ENCODE measurements around the gene SEMA3A. TPM values are rescaled to one million over a fixed set of nuclear protein-coding genes. Genes with fewer than 3 reads are reported as not detected.

SEMA3A gene
- total RNA-seq, 1 donor from 2014 or later, result 0.75 TPM

GRCh38 chr7:84196084-84196503 is 1.5 kb upstream of the SEMA3A start:
- Histone ChIP-seq H3K4me3 (peak overlapping the region in 1 of 2 donors; percentile 61), H3K36me3 (no peaks in the 10 kb centered on the region), H3K27me3 (no peaks in the 10 kb centered on the region), H3K9me3 (no peaks in the 10 kb centered on the region), H3K4me1 (no peaks in the 10 kb centered on the region), H3K27ac (no peak overlapping the region)
- no peak for TF ChIP-seq CTCF (IDR thresholded peaks at IDR 0.05)
- intact Hi-C loops (cut with DNase I), result no loop called here
- no peak for DNase-seq (ENCODE audit: low spot score in 2 of 2)

GRCh38 chr7:84195295-84196060 is 889 bp upstream of the SEMA3A start:
- DNase-seq (ENCODE audit: low spot score in 2 of 2), result no peak
- H3K27ac ChIP-seq, result no peak overlapping the region

GRCh38 chr7:84193747-84194146 is 842 bp downstream of the SEMA3A start:
- H3K27ac ChIP-seq, result no peak overlapping the region
- intact Hi-C loops (cut with DNase I), result no loop called here
- H3K4me3 ChIP-seq, result no peak overlapping the region

More at GRCh38 chr7:84195295-84196060, 889 bp upstream of the SEMA3A start:
- no peak for TF ChIP-seq CTCF (IDR thresholded peaks at IDR 0.05)
- intact Hi-C loops (cut with DNase I), result no loop called here
- no peaks in the 10 kb centered on the region for H3K9me3 ChIP-seq
- H3K4me3 ChIP-seq, result peak overlapping the region; percentile 46 to 61
- no peaks in the 10 kb centered on the region for H3K36me3 ChIP-seq
- H3K4me1 ChIP-seq, result no peaks in the 10 kb centered on the region
- no peaks in the 10 kb centered on the region for H3K27me3 ChIP-seq

GRCh38 chr7:84191842-84192241 is 2.7 kb downstream of the SEMA3A start:
- no peak overlapping the region for H3K4me3 ChIP-seq
- intact Hi-C loops (cut with DNase I), result no loop called here
- H3K36me3 ChIP-seq, result no peaks in the 10 kb centered on the region
- no peak overlapping the region for H3K27ac ChIP-seq
- no peak for TF ChIP-seq CTCF (IDR thresholded peaks at IDR 0.05)
- H3K4me1 ChIP-seq, result no peaks in the 10 kb centered on the region
- no peaks in the 10 kb centered on the region for H3K27me3 ChIP-seq
- H3K9me3 ChIP-seq, result no peaks in the 10 kb centered on the region
- no peak for DNase-seq (ENCODE audit: low spot score in 2 of 2)

More at GRCh38 chr7:84193747-84194146, 842 bp downstream of the SEMA3A start:
- Histone ChIP-seq H3K36me3 (no peaks in the 10 kb centered on the region), H3K27me3 (no peaks in the 10 kb centered on the region), H3K9me3 (no peaks in the 10 kb centered on the region), H3K4me1 (no peaks in the 10 kb centered on the region)
- TF ChIP-seq CTCF (IDR thresholded peaks at IDR 0.05), result no peak
- no peak for DNase-seq (ENCODE audit: low spot score in 2 of 2)

- TF ChIP-seq CTCF (IDR thresholded peaks at IDR 0.05), result no peak
- Histone ChIP-seq H3K27ac (no peak overlapping the region), H3K4me3 (no peak overlapping the region), H3K4me1 (no peaks in the 10 kb centered on the region), H3K27me3 (no peaks in the 10 kb centered on the region), H3K9me3 (no peaks in the 10 kb centered on the region), H3K36me3 (no peaks in the 10 kb centered on the region)
- DNase-seq (ENCODE audit: low spot score in 2 of 2), result no peak
- intact Hi-C loops (cut with DNase I), result no loop called here
These were observed 3.3 kb downstream of the SEMA3A start for GRCh38 chr7:84191261-84191660.

Measured in ascending aorta (tissue), 2 donors.